H1 (cell line): ENCODE results near the gene SLC43A1. TPM values are rescaled to one million over a fixed set of nuclear protein-coding genes. Genes with fewer than 3 reads are reported as not detected.
A peak's percentile ranks its signal among the peaks of the same experiment; 100 is the strongest.

ENCODE experiments used
- CTCF ChIA-PET: fragments of 300-600 bp; sonication (Branson Sonifier 250); formaldehyde crosslinking; loops from one replicate; lab custom pipeline; 2021; ENCODE audit not compliant: partially characterized antibody; lab: Charles Lee
- POLR2A ChIA-PET: fragments of 300-600 bp; sonication (Branson Sonifier 250); formaldehyde crosslinking; loops from one replicate; lab custom pipeline; 2021; ENCODE audit warnings: inconsistent platforms; ENCODE audit not compliant: partially characterized antibody; lab: Charles Lee
- DNase-seq, 2 experiments: peaks; one replicate each; pipeline versions ENCODE4 v3.0.0 to v3.0.0-alpha.2; 2010 to 2022; ENCODE audit warnings: low spot score in 2 of 2, low read depth in 1 of 2, mixed read lengths in 1 of 2
- FAIRE-seq: peaks from 2 replicates; lab custom pipeline; 2011; peaks lifted over from hg19 to GRCh38; lab: Jason Lieb, UNC
- H2AFZ ChIP-seq: 2 replicates; pipeline ENCODE4 v1.8.1; 2012; ENCODE audit warnings: low read length, inconsistent platforms
- H2AK5ac ChIP-seq: 2 replicates; pipeline ENCODE4 v1.6.1; 2013; ENCODE audit warnings: low read depth, low read length
- H2BK120ac ChIP-seq: replicated peaks from 2 replicates; pipeline ENCODE3; 2013; ENCODE audit warnings: low read depth, low read length, inconsistent platforms
- H2BK12ac ChIP-seq: 2 replicates; pipeline ENCODE4 v1.6.1; 2013; ENCODE audit warnings: low read depth, low read length
- H2BK15ac ChIP-seq: 2 replicates; pipeline ENCODE4 v1.6.1; 2013; ENCODE audit warnings: low read length
- H2BK20ac ChIP-seq: 2 replicates; pipeline ENCODE4 v1.6.1; 2013; ENCODE audit warnings: low read length
- H2BK5ac ChIP-seq: 2 replicates; pipeline ENCODE4 v1.6.1; 2013; ENCODE audit warnings: low read depth, low read length
- H3K14ac ChIP-seq: 2 replicates; pipeline ENCODE4 v1.6.1; 2013; ENCODE audit warnings: inconsistent platforms; ENCODE audit not compliant: insufficient read length
- H3K18ac ChIP-seq: 2 replicates; pipeline ENCODE4 v1.6.1; 2013; ENCODE audit warnings: low read length; ENCODE audit errors: extremely low read depth
- H3K23ac ChIP-seq: 2 replicates; pipeline ENCODE4 v1.6.1; 2013; ENCODE audit warnings: inconsistent platforms; ENCODE audit not compliant: insufficient read length
- H3K23me2 ChIP-seq: 2 replicates; pipeline ENCODE4 v1.6.1; 2013; ENCODE audit warnings: low read depth, low read length
- H3K27ac ChIP-seq: 2 replicates; pipeline ENCODE4 v1.6.1; 2011; ENCODE audit warnings: low read depth, low read length, inconsistent platforms
- H3K27me3 ChIP-seq, 4 experiments: replicated peaks in 1 of 4; 1 replicate in 1 of 4; 2 replicates in 3 of 4; pipeline versions ENCODE4 v1.6.1 to v1.8.1; 2011 to 2013; ENCODE audit warnings: low read length in 3 of 4, mild to moderate bottlenecking in 3 of 4, inconsistent platforms in 2 of 4, mixed read lengths in 2 of 4, moderate library complexity in 1 of 4; ENCODE audit not compliant: control insufficient read depth in 3 of 4, insufficient read depth in 3 of 4; ENCODE audit errors: extremely low read depth in 1 of 4
- H3K36me3 ChIP-seq, 4 experiments: 2 replicates each; pipeline versions ENCODE4 v1.6.1 to v1.8.1; 2011 to 2013; ENCODE audit warnings: mild to moderate bottlenecking in 4 of 4, low read length in 3 of 4, moderate library complexity in 2 of 4, control low read depth in 1 of 4, inconsistent platforms in 1 of 4; ENCODE audit not compliant: insufficient read depth in 4 of 4, control insufficient read depth in 2 of 4
- H3K4ac ChIP-seq: replicated peaks from 2 replicates; pipeline ENCODE3; 2013; ENCODE audit warnings: low read length, low read depth, mixed read lengths, inconsistent platforms; ENCODE audit not compliant: insufficient read length
- H3K4me1 ChIP-seq, 4 experiments: replicated peaks in 1 of 4; 1 replicate in 1 of 4; 2 replicates in 3 of 4; pipeline versions ENCODE4 v1.6.1 to v1.8.1; 2011 to 2013; ENCODE audit warnings: low read length in 3 of 4, inconsistent platforms in 2 of 4, mixed read lengths in 1 of 4; ENCODE audit not compliant: insufficient read depth in 4 of 4, control insufficient read depth in 3 of 4
- H3K4me2 ChIP-seq, 2 experiments: 2 replicates each; pipeline versions ENCODE4 v1.6.1 to v1.8.1; 2011 to 2013; ENCODE audit warnings: low read depth in 2 of 2, low read length in 2 of 2, control low read depth in 1 of 2, inconsistent platforms in 1 of 2, mild to moderate bottlenecking in 1 of 2; ENCODE audit not compliant: insufficient read depth in 1 of 2
- H3K4me3 ChIP-seq, 4 experiments: fragments of 200-600, 300-600 bp in 1 of 4; sonication (generic), shearing (Covaris generic), sonication (Bioruptor Twin) in 1 of 4; 2 replicates each; pipeline versions ENCODE4 v1.5.1 to v1.8.1; 2011 to 2016; ENCODE audit warnings: low read length in 4 of 4, low read depth in 3 of 4, control low read depth in 2 of 4, inconsistent platforms in 2 of 4, mild to moderate bottlenecking in 2 of 4, mixed read lengths in 1 of 4, moderate library complexity in 1 of 4; ENCODE audit not compliant: insufficient read depth in 2 of 4; ENCODE audit errors: extremely low read depth in 1 of 4
- H3K56ac ChIP-seq: replicated peaks from 2 replicates; pipeline ENCODE3; 2013; ENCODE audit warnings: low read depth, mild to moderate bottlenecking, mixed read lengths, low read length, inconsistent platforms; ENCODE audit not compliant: insufficient read length
- H3K79me1 ChIP-seq: 2 replicates; pipeline ENCODE4 v1.6.1; 2013; ENCODE audit warnings: low read depth, low read length, control low read depth
- H3K79me2 ChIP-seq, 2 experiments: 2 replicates each; pipeline versions ENCODE4 v1.6.1 to v1.8.1; 2012 to 2013; ENCODE audit warnings: low read length in 2 of 2, mild to moderate bottlenecking in 2 of 2, inconsistent platforms in 1 of 2; ENCODE audit not compliant: insufficient read depth in 2 of 2, control insufficient read depth in 1 of 2
- H3K9ac ChIP-seq, 4 experiments: replicated peaks in 1 of 4; 1 replicate in 1 of 4; 2 replicates in 3 of 4; pipeline versions ENCODE4 v1.6.1 to v1.8.1; 2011 to 2013; ENCODE audit warnings: low read depth in 3 of 4, low read length in 3 of 4, control low read depth in 2 of 4, mild to moderate bottlenecking in 2 of 4, moderate library complexity in 2 of 4, inconsistent platforms in 1 of 4; ENCODE audit errors: extremely low read depth in 1 of 4
- H3K9me3 ChIP-seq, 2 experiments: 2 replicates each; pipeline versions ENCODE4 v1.6.1 to v1.8.1; 2012 to 2013; ENCODE audit warnings: mild to moderate bottlenecking in 2 of 2, moderate library complexity in 2 of 2, control low read depth in 1 of 2, inconsistent platforms in 1 of 2, low read depth in 1 of 2, low read length in 1 of 2, mixed read lengths in 1 of 2; ENCODE audit not compliant: insufficient read depth in 2 of 2
- H4K20me1 ChIP-seq, 2 experiments: replicated peaks in 1 of 2; 2 replicates each; pipeline versions ENCODE3 to v1.8.1; 2011 to 2013; ENCODE audit warnings: inconsistent platforms in 2 of 2, low read length in 2 of 2, mild to moderate bottlenecking in 1 of 2; ENCODE audit not compliant: insufficient read depth in 2 of 2, control insufficient read depth in 1 of 2
- H4K5ac ChIP-seq: 2 replicates; pipeline ENCODE4 v1.6.1; 2013; ENCODE audit warnings: low read length, low read depth, mixed read lengths, inconsistent platforms; ENCODE audit not compliant: insufficient read length
- H4K8ac ChIP-seq: 2 replicates; pipeline ENCODE4 v1.8.0; 2013; ENCODE audit warnings: mild to moderate bottlenecking, moderate library complexity, low read length, inconsistent platforms; ENCODE audit not compliant: insufficient read depth; ENCODE audit errors: extremely low read depth
- H4K91ac ChIP-seq: replicated peaks from 2 replicates; pipeline ENCODE3; 2013; ENCODE audit warnings: low read length, mixed read lengths, inconsistent platforms; ENCODE audit not compliant: insufficient read length
- ASH2L ChIP-seq: fragments of 200-600, 300-600 bp; sonication (generic); IDR thresholded peaks from one replicate; pipeline ENCODE4 v1.7.1; 2017; ENCODE audit warnings: low read length
- BCL11A ChIP-seq, 2 experiments: IDR thresholded peaks; one replicate each; pipeline ENCODE4 v1.6.1; 2011; ENCODE audit warnings: low read depth in 2 of 2, low read length in 2 of 2, mild to moderate bottlenecking in 2 of 2
- HDAC2 ChIP-seq, 2 experiments: fragments of 300-600 bp in 1 of 2; sonication (generic) in 1 of 2; IDR thresholded peaks; 2 replicates each; pipeline ENCODE4 v1.6.1; 2011 to 2012; ENCODE audit warnings: low read depth in 2 of 2, low read length in 2 of 2, mild to moderate bottlenecking in 2 of 2, moderate library complexity in 2 of 2, borderline replicate concordance in 1 of 2, inconsistent platforms in 1 of 2
- JUND ChIP-seq: IDR thresholded peaks from 2 replicates; pipeline ENCODE4 v1.6.1; 2011; ENCODE audit warnings: mild to moderate bottlenecking, improper control_type of control experiment, low read length
- KDM4A ChIP-seq: IDR thresholded peaks from one replicate; pipeline ENCODE4 v1.7.1; 2012; ENCODE audit warnings: low read depth, mild to moderate bottlenecking, moderate library complexity, low read length, inconsistent platforms; ENCODE audit not compliant: severe bottlenecking
- POU5F1 ChIP-seq: IDR thresholded peaks from 2 replicates; pipeline ENCODE4 v1.6.1; 2011; ENCODE audit warnings: low read depth, mild to moderate bottlenecking, low read length, moderate library complexity
- RAD21 ChIP-seq, 2 experiments: IDR thresholded peaks in 1 of 2; conservative IDR thresholded peaks in 1 of 2; 2 replicates each; pipeline ENCODE4 v1.6.1; 2011; ENCODE audit warnings: low read depth in 2 of 2, low read length in 2 of 2, improper control_type of control experiment in 1 of 2, inconsistent platforms in 1 of 2, mild to moderate bottlenecking in 1 of 2, moderate library complexity in 1 of 2
- SIN3A ChIP-seq, 2 experiments: IDR thresholded peaks in 1 of 2; conservative IDR thresholded peaks in 1 of 2; 2 replicates each; pipeline ENCODE4 v1.6.1; 2011 to 2012; ENCODE audit warnings: low read length in 2 of 2, improper control_type of control experiment in 1 of 2, low read depth in 1 of 2, mild to moderate bottlenecking in 1 of 2
- YY1 ChIP-seq: IDR thresholded peaks from 2 replicates; pipeline ENCODE4 v1.6.1; 2011; ENCODE audit warnings: low read depth, mild to moderate bottlenecking, low read length
- WGBS, 2 experiments: shearing (Covaris generic) in 1 of 2; methylation state at CpG; one replicate each; pipeline versions ENCODE4 v1.1.6 to v1.1.7; 2013 to 2015; ENCODE audit warnings: low lambda C conversion rate in 2 of 2, mixed read lengths in 2 of 2, inconsistent platforms in 1 of 2, low coverage in 1 of 2, missing lambda C conversion rate in 1 of 2; ENCODE audit not compliant: insufficient replicate concordance in 2 of 2, insufficient coverage in 1 of 2, insufficient read length in 1 of 2; ENCODE audit errors: extremely low coverage in 1 of 2, missing lambda C conversion rate in 1 of 2; 5-methylcytosine and 5-hydroxymethylcytosine counted together
- polyA plus RNA-seq, 7 experiments: library from polyadenylated mRNA; depleted of rRNA in 3 of 7; stranded (reverse) in 5 of 7; unstranded in 2 of 7; fragments of >200 nt in 5 of 7; fragments of 200-250 nt in 2 of 7; gene quantifications; 1 replicate in 5 of 7; 2 replicates in 1 of 7; 4 replicates in 1 of 7; pipeline versions ENCODE4 v1.2.1 to v1.2.3, GENCODE V29; 2011 to 2013; ENCODE audit warnings: missing spikeins in 2 of 7, mixed read lengths in 2 of 7
- total RNA-seq: library from RNA; stranded (reverse); fragmentation: NEBNext Ultra II Directional; extraction: Animal tissue kit (Norgen Biotek cat#: 25700); gene quantifications from 2 replicates; pipeline ENCODE4 v1.2.1, GENCODE V29; 2021

The SLC43A1 gene
- total and polyA plus RNA-seq, 2 of the 8 experiments (the other 6 are each of a cell fraction or from before 2014, with no cell fraction given) = 34.5 to 58.0 TPM

GRCh38 chr11:57493507-57494503 is 21.7 kb downstream of the SLC43A1 start:
- Histone ChIP-seq H2AK5ac (peak overlapping the region; percentile 18), H2BK15ac (peak overlapping the region; percentile 49; the same call in 1 of the 2 replicates), H2BK5ac (peak overlapping the region; percentile 90), H3K9ac (peak overlapping the region in 1 of 4 experiments; percentile 47; a peak in 2 of 7 replicates), H4K5ac (peak overlapping the region; percentile 38), H4K20me1 (peaks cover 0 to under 1% of the 10 kb centered on the region in 2 experiments), H3K9me3 (no peaks in the 10 kb centered on the region), H3K27me3 (no peaks in the 10 kb centered on the region), H3K4ac (peak overlapping the region; percentile 58), H3K4me3 (no peak overlapping the region), H4K8ac (peak overlapping the region; percentile 1; the same call in 1 of the 2 replicates), H3K23me2 (no peaks in the 10 kb centered on the region), H2BK20ac (peak overlapping the region; percentile 83), H3K23ac (no peak overlapping the region), H3K79me2 (no peaks in the 10 kb centered on the region), H3K27ac (peak overlapping the region; percentile 88), H4K91ac (peak overlapping the region; percentile 94), H2BK120ac (peak overlapping the region; percentile 38), H3K18ac (peak overlapping the region; percentile 66), H2BK12ac (peak overlapping the region; percentile 98), H3K56ac (no peak overlapping the region), H3K4me1 (peaks cover 0 to 7% (median 5%) of the 10 kb centered on the region in 4 experiments; a peak in 4 of 7 replicates), H3K36me3 (peaks cover 0 to 5% (median 0%) of the 10 kb centered on the region in 4 experiments; a peak in 2 of 8 replicates), H2AFZ (no peak overlapping the region), H3K4me2 (no peak overlapping the region), H3K14ac (no peak overlapping the region), H3K79me1 (no peaks in the 10 kb centered on the region)
- CTCF ChIA-PET = interaction anchor here (0.7 to 33.7 kb wide), 53 partner anchors 10 to 357 kb away, joined by 3 to 1146 read pairs (median 4); partner anchors contain the start of genes RTN4RL2, SLC43A1, SLC43A3 and SMTNL1
- DNase-seq (peak; percentile 88 to 93), FAIRE-seq (peak; percentile 87)
- 83% methylated on average over 15 of the region's 15 CpGs; no CpG with 5 or more reads in 1 of the 2 experiments for WGBS, 2 experiments
- POLR2A ChIA-PET = interaction anchor here (0.7 to 9.7 kb wide), 28 partner anchors 8 to 247 kb away, joined by 3 to 90 read pairs (median 4); partner anchors contain the start of genes RTN4RL2, SELENOH, SERPING1 and SLC43A1
- TF ChIP-seq ASH2L (no peak), POU5F1 (no peak), SIN3A (conservative IDR thresholded peaks at IDR 0.05 in 1 of 2, IDR thresholded peaks at IDR 0.05 in 1 of 2; ENCODE audit: low read depth in 1 of 2, low read length in 2 of 2) (peak in 1 of 2 experiments; percentile 47; a peak in 1 of 4 replicates), HDAC2 (IDR thresholded peaks at IDR 0.05; ENCODE audit: borderline replicate concordance in 1 of 2, low read depth in 2 of 2, low read length in 2 of 2) (0 out of 4 replicates have a peak, but pooled peaks of 1 of the 2 experiments have one; percentile 5), BCL11A (IDR thresholded peaks at IDR 0.05; ENCODE audit: low read depth in 2 of 2, low read length in 2 of 2) (no peak), YY1 (no peak), JUND (peak; percentile 62; the same call in 1 of the 2 replicates), KDM4A (no peak), RAD21 (IDR thresholded peaks at IDR 0.05 in 1 of 2, conservative IDR thresholded peaks at IDR 0.05 in 1 of 2; ENCODE audit: low read depth in 2 of 2, low read length in 2 of 2) (peak; percentile 63 to 74)
